Lower leg skin (tissue), 3 donors: ENCODE data around the gene DEPDC7.

ENCODE experiments used
- POLR2A ChIP-seq, 2 donors: fragments of 450-650 bp; IDR thresholded peaks; one replicate each; pipeline ENCODE4 v1.6.1; 2016 to 2017; ENCODE audit warnings: antibody characterized with exemption in 2 of 2, mild to moderate bottlenecking in 1 of 2, moderate library complexity in 1 of 2
- TF ChIP-seq, protein P1 (sequence below), 3 donors: fragments of 450-650 bp; IDR thresholded peaks; one replicate each; pipeline ENCODE4 v1.5.1; 2016; ENCODE audit warnings: antibody characterized with exemption in 3 of 3, mild to moderate bottlenecking in 3 of 3, moderate library complexity in 2 of 3

DNA sequence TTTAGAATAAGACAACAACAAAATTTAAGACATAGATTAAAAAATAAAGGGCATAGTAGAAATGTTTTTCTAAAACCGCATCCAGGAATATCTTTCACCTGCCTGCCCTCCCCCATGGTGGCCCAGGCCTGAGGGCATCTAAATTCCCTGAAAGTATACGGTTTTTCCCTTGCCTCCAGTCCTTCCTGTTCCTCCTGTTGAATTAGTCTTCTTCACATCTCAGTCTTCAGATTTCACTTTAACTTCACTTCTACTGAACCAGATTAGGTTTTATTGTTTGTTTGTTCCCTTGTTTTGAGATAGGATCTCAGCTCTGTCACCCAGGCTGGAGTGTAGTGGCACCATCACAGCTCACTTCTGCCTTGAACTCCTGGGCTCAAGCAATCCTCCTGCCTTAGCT is 33.1 kb upstream of the DEPDC7 start:
- TF ChIP-seq, protein P1, sequence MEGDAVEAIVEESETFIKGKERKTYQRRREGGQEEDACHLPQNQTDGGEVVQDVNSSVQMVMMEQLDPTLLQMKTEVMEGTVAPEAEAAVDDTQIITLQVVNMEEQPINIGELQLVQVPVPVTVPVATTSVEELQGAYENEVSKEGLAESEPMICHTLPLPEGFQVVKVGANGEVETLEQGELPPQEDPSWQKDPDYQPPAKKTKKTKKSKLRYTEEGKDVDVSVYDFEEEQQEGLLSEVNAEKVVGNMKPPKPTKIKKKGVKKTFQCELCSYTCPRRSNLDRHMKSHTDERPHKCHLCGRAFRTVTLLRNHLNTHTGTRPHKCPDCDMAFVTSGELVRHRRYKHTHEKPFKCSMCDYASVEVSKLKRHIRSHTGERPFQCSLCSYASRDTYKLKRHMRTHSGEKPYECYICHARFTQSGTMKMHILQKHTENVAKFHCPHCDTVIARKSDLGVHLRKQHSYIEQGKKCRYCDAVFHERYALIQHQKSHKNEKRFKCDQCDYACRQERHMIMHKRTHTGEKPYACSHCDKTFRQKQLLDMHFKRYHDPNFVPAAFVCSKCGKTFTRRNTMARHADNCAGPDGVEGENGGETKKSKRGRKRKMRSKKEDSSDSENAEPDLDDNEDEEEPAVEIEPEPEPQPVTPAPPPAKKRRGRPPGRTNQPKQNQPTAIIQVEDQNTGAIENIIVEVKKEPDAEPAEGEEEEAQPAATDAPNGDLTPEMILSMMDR (IDR thresholded peaks at IDR 0.05) = no peak
- TF ChIP-seq POLR2A (IDR thresholded peaks at IDR 0.05) = no peak
